Measurements from ENCODE around the gene ALDH1B1. TPM values are rescaled to one million over a fixed set of nuclear protein-coding genes. Genes with fewer than 3 reads are reported as not detected.

ALDH1B1 gene
- total and polyA plus RNA-seq, 12 donors = 4.4 to 46.8 (median 19.3) TPM

GRCh38 chr9:38355517-38356120 lies 36.9 kb upstream of the ALDH1B1 start:
- no peaks in the 10 kb centered on the region for H3K36me3 ChIP-seq (replicated peaks in 1 of 2)
- intact Hi-C loops (cut with DNase I) = loop anchor here in 1 of 2 donors (5.0 kb wide), 1 partner anchor 448 kb away; no protein-coding TSS in a partner anchor
- WGBS, 4 donors = 90 to 99% (median 96%) methylated on average over 3 of the region's 3 CpGs
- no peaks in the 10 kb centered on the region for H3K9me3 ChIP-seq (replicated peaks in 1 of 3)
- H3K4me3 ChIP-seq = no peak overlapping the region
- no peak for TF ChIP-seq CTCF (IDR thresholded peaks at IDR 0.05)
- no peak for TF ChIP-seq POLR2A (IDR thresholded peaks at IDR 0.05)
- no peaks in the 10 kb centered on the region for H3K4me1 ChIP-seq (replicated peaks in 1 of 2)
- no peak overlapping the region for H3K27ac ChIP-seq
- DNase-seq = no peak
- no peaks in the 10 kb centered on the region for H3K27me3 ChIP-seq

GRCh38 chr9:38356851-38357250 lies 35.7 kb upstream of the ALDH1B1 start:
- no peak for TF ChIP-seq CTCF (IDR thresholded peaks at IDR 0.05)
- no peak for TF ChIP-seq POLR2A (IDR thresholded peaks at IDR 0.05)
- 57 to 80% (median 72%) methylated on average over 5 of the region's 5 CpGs for WGBS, 4 donors
- H3K9me3 ChIP-seq (replicated peaks in 1 of 3) = no peaks in the 10 kb centered on the region
- H3K4me3 ChIP-seq = no peak overlapping the region
- no peak for DNase-seq
- no peaks in the 10 kb centered on the region for H3K4me1 ChIP-seq (replicated peaks in 1 of 2)
- H3K27me3 ChIP-seq = no peaks in the 10 kb centered on the region
- intact Hi-C loops (cut with DNase I) = loop anchor here in 1 of 2 donors (5.0 kb wide), 1 partner anchor 450 kb away; no protein-coding TSS in a partner anchor
- no peak overlapping the region for H3K27ac ChIP-seq
- no peaks in the 10 kb centered on the region for H3K36me3 ChIP-seq (replicated peaks in 1 of 2)

- DNase-seq = no peak
- H3K9me3 ChIP-seq (replicated peaks in 1 of 3) = no peaks in the 10 kb centered on the region
- H3K27me3 ChIP-seq = no peaks in the 10 kb centered on the region
- H3K4me3 ChIP-seq = no peak overlapping the region
- 52 to 65% (median 59%) methylated on average over 5 of the region's 5 CpGs for WGBS, 4 donors
- no peaks in the 10 kb centered on the region for H3K4me1 ChIP-seq (replicated peaks in 1 of 2)
- no peaks in the 10 kb centered on the region for H3K36me3 ChIP-seq (replicated peaks in 1 of 2)
- intact Hi-C loops (cut with DNase I) = loop anchor here in 1 of 2 donors (5.0 kb wide), 1 partner anchor 450 kb away; no protein-coding TSS in a partner anchor
- TF ChIP-seq CTCF (IDR thresholded peaks at IDR 0.05) (no peak), POLR2A (IDR thresholded peaks at IDR 0.05) (no peak)
- H3K27ac ChIP-seq = no peak overlapping the region
Observed at GRCh38 chr9:38357350-38358114, 35.0 kb upstream of the ALDH1B1 start.

- no peak overlapping the region for H3K27ac ChIP-seq
- TF ChIP-seq CTCF (IDR thresholded peaks at IDR 0.05) (no peak), POLR2A (IDR thresholded peaks at IDR 0.05) (no peak)
- peaks cover 0 to 6% of the 10 kb centered on the region in 2 donors for H3K4me1 ChIP-seq (replicated peaks in 1 of 2)
- H3K36me3 ChIP-seq (replicated peaks in 1 of 2) = no peaks in the 10 kb centered on the region
- WGBS, 4 donors = 81 to 85% (median 83%) methylated on average over 7 to 9 of the region's 9 CpGs
- no peaks in the 10 kb centered on the region for H3K9me3 ChIP-seq (replicated peaks in 1 of 3)
- no peak overlapping the region for H3K4me3 ChIP-seq
- no peaks in the 10 kb centered on the region for H3K27me3 ChIP-seq
- DNase-seq = no peak
- intact Hi-C loops (cut with DNase I) = loop anchor here in 1 of 2 donors (5.0 kb wide), 1 partner anchor 451 kb away; no protein-coding TSS in a partner anchor
Observed at GRCh38 chr9:38358390-38359296, 33.9 kb upstream of the ALDH1B1 start.
